ENCODE data around the gene MAML2. TPM values are rescaled to one million over a fixed set of nuclear protein-coding genes. Genes with fewer than 3 reads are reported as not detected.
A peak's percentile ranks its signal among the peaks of the same experiment; 100 is the strongest.

MAML2 gene
- total and polyA plus RNA-seq, 2 of the 8 experiments (the other 6 are each of a cell fraction or from before 2014, with no cell fraction given) = 3.8 to 6.6 TPM

DNA sequence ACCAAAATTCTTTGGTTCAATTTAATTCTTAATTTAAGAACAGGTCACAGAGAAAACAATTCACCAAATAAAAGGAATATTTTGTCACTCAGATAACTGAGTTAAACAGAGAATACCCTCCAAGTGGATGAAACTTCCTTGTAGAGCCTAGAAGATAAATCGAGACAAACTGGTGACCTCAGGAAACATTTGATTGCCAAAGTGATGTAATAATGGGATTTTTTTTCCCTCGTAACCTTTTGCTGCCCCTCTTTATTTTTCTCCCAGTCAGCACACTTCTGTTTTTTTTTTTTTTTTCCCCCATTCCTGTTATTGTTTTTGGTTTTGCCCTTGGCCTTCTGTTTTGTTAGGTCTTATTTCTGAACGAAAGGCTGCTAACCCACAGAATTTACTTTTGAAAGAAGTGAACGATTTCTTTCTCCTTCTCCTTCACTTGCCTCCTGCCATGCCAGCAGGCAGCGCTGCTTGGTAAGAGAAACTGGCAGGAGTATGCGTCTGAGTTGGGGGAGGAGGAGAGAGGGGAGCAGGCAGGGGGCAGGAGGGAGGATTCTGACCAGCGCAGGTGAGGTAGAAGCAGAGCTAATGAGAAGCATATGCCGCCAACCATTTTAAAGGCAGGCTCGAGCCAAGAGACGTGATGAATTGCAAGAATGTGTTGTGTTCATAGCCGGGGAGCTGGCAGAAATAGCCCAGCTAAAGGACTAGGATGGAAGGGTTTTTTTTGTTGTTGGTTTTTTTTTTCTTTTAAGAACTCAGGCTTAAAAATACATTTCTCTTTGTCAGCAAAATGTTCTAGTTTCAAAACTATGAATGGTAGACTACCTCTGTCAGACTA is 297.2 kb downstream of the MAML2 start (continued):
- TF ChIP-seq, protein P1, sequence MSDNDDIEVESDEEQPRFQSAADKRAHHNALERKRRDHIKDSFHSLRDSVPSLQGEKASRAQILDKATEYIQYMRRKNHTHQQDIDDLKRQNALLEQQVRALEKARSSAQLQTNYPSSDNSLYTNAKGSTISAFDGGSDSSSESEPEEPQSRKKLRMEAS (IDR thresholded peaks at IDR 0.05) = peak; percentile 32; the same call in 1 of the 2 replicates
- TF ChIP-seq BACH1 (IDR thresholded peaks at IDR 0.05; ENCODE audit: low read length) (no peak), MAFK (IDR thresholded peaks at IDR 0.05; ENCODE audit: low read depth, low read length) (peak; percentile 62), TCF12 (IDR thresholded peaks at IDR 0.05; ENCODE audit: low read depth, low read length) (0 out of 2 replicates have a peak, but pooled peaks have one; percentile 11), SRF (IDR thresholded peaks at IDR 0.05; ENCODE audit: low read depth, low read length) (no peak), BRCA1 (IDR thresholded peaks at IDR 0.05; ENCODE audit: low read depth, low read length) (no peak), CHD2 (IDR thresholded peaks at IDR 0.05; ENCODE audit: low read length) (peak; percentile 56; the same call in 1 of the 2 replicates), ASH2L (IDR thresholded peaks at IDR 0.05; ENCODE audit: low read length) (peak; percentile 69), HDAC2 (IDR thresholded peaks at IDR 0.05; ENCODE audit: borderline replicate concordance in 1 of 2, low read depth in 2 of 2, low read length in 2 of 2) (peak in 1 of 2 experiments; percentile 71; a peak in 1 of 4 replicates), YY1 (IDR thresholded peaks at IDR 0.05; ENCODE audit: low read depth, low read length) (peak; percentile 79; the same call in 1 of the 2 replicates), TAF1 (IDR thresholded peaks at IDR 0.05; ENCODE audit: low read depth, low read length) (0 out of 2 replicates have a peak, but pooled peaks have one; percentile 20), TEAD4 (IDR thresholded peaks at IDR 0.05; ENCODE audit: low read depth, low read length) (0 out of 2 replicates have a peak, but pooled peaks have one; percentile 42), CREB1 (IDR thresholded peaks at IDR 0.05) (peak; percentile 25; the same call in 1 of the 2 replicates), GABPA (IDR thresholded peaks at IDR 0.05; ENCODE audit: borderline replicate concordance, insufficient read depth, low read length) (no peak), NRF1 (IDR thresholded peaks at IDR 0.05; ENCODE audit: low read depth, low read length) (no peak), TAF7 (optimal IDR thresholded peaks at IDR 0.05; ENCODE audit: borderline replicate concordance, low read depth, low read length) (no peak)
- TF ChIP-seq, protein P2, sequence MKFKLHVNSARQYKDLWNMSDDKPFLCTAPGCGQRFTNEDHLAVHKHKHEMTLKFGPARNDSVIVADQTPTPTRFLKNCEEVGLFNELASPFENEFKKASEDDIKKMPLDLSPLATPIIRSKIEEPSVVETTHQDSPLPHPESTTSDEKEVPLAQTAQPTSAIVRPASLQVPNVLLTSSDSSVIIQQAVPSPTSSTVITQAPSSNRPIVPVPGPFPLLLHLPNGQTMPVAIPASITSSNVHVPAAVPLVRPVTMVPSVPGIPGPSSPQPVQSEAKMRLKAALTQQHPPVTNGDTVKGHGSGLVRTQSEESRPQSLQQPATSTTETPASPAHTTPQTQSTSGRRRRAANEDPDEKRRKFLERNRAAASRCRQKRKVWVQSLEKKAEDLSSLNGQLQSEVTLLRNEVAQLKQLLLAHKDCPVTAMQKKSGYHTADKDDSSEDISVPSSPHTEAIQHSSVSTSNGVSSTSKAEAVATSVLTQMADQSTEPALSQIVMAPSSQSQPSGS (IDR thresholded peaks at IDR 0.05; ENCODE audit: low read length) = 0 out of 2 replicates have a peak, but pooled peaks have one; percentile 32
